HG03196 (cell line): Measurements from ENCODE around the gene COL11A1.
"Not testable (repeated sequence)": the region's sequence is repeated elsewhere in the genome, so short reads cannot be mapped to it uniquely, and the experiment has no call there.

Source experiments
- ATAC-seq: cut with Tn5 transposase; IDR thresholded peaks from one replicate; pipeline ENCODE4 v1.9.1; 2021; ENCODE audit not compliant: unreplicated experiment

Gene COL11A1

GRCh38 chr1:103084181-103084580 is 24.1 kb downstream of the COL11A1 start:
- no peak for ATAC-seq

- ATAC-seq: no peak
Measured at GRCh38 chr1:103075316-103076000, 32.9 kb downstream of the COL11A1 start.

GRCh38 chr1:103074224-103074623 is 34.1 kb downstream of the COL11A1 start:
- no peak for ATAC-seq

- no peak for ATAC-seq
Measured at GRCh38 chr1:103069201-103069600, 39.1 kb downstream of the COL11A1 start.

- ATAC-seq: no peak
Measured at GRCh38 chr1:103063921-103064320, 44.4 kb downstream of the COL11A1 start.

GRCh38 chr1:103058391-103058790 is 49.9 kb downstream of the COL11A1 start:
- ATAC-seq: no peak

- ATAC-seq: no peak
Measured at GRCh38 chr1:103056423-103056822, 51.9 kb downstream of the COL11A1 start.

- not testable (repeated sequence) for ATAC-seq
Measured at GRCh38 chr1:103028110-103028509, 80.2 kb downstream of the COL11A1 start.

GRCh38 chr1:103025858-103026409 is 82.4 kb downstream of the COL11A1 start:
- no peak for ATAC-seq

GRCh38 chr1:103024051-103024450 is 84.3 kb downstream of the COL11A1 start:
- ATAC-seq: no peak

GRCh38 chr1:103002005-103002404 is 106.3 kb downstream of the COL11A1 start:
- no peak for ATAC-seq

- no peak for ATAC-seq
Measured at GRCh38 chr1:102978874-102979273, 129.4 kb downstream of the COL11A1 start.

GRCh38 chr1:102977292-102977691 is 131.0 kb downstream of the COL11A1 start:
- no peak for ATAC-seq

- ATAC-seq: no peak
Measured at GRCh38 chr1:102970496-102971078, 137.7 kb downstream of the COL11A1 start.

- ATAC-seq: no peak
Measured at GRCh38 chr1:102967786-102968185, 140.5 kb downstream of the COL11A1 start.

- ATAC-seq: no peak
Measured at GRCh38 chr1:102961549-102961948, 146.8 kb downstream of the COL11A1 start.

- no peak for ATAC-seq
Measured at GRCh38 chr1:102954576-102954975, 153.7 kb downstream of the COL11A1 start.

GRCh38 chr1:102952400-102952799 is 155.9 kb downstream of the COL11A1 start:
- ATAC-seq: no peak

GRCh38 chr1:102942324-102942723 is 166.0 kb downstream of the COL11A1 start:
- no peak for ATAC-seq

GRCh38 chr1:102941366-102941947 is 166.9 kb downstream of the COL11A1 start:
- ATAC-seq: no peak

GRCh38 chr1:102937401-102937800 is 170.9 kb downstream of the COL11A1 start:
- ATAC-seq: no peak

- ATAC-seq: not testable (repeated sequence)
Measured at GRCh38 chr1:102933362-102933761, 175.0 kb downstream of the COL11A1 start.
